Hepatocyte (in vitro differentiated cells): ENCODE measurements around the gene AMMECR1.

ENCODE experiments used
- CTCF ChIP-seq: fragments of 200-600 bp; sonication (generic); IDR thresholded peaks from 2 replicates; pipeline ENCODE4 v1.5.1; 2016; ENCODE audit warnings: antibody characterized with exemption, mild to moderate bottlenecking; ENCODE audit not compliant: poor library complexity
- EZH2 ChIP-seq: fragments of 200-600 bp; sonication (generic); IDR thresholded peaks from 2 replicates; pipeline ENCODE4 v1.6.1; 2016; ENCODE audit warnings: antibody characterized with exemption, mild to moderate bottlenecking, borderline replicate concordance

- TF ChIP-seq EZH2 (no peak), CTCF (no peak)
Measured at GRCh38 chrX:110213183-110213582, 104.7 kb downstream of the AMMECR1 start.
